Measurements from ENCODE around the gene ARHGAP40. TPM values are rescaled to one million over a fixed set of nuclear protein-coding genes. Genes with fewer than 3 reads are reported as not detected.

Gene ARHGAP40
- total and polyA plus RNA-seq, 2 of the 13 experiments (the other 11 are each of a cell fraction or from before 2014, with no cell fraction given): 0.75 to 2.1 TPM

GRCh38 chr20:38601216-38602184 lies at the start of gene ARHGAP40 (continued):
- TF ChIP-seq SMC3 (IDR thresholded peaks at IDR 0.05; ENCODE audit: low read length) (no peak), FOXP4 (CRISPR knock-in tag; IDR thresholded peaks at IDR 0.05) (no peak), ZBTB43 (CRISPR knock-in tag; conservative IDR thresholded peaks at IDR 0.05) (no peak), ZNF205 (CRISPR knock-in tag; IDR thresholded peaks at IDR 0.05) (no peak), NFYB (CRISPR knock-in tag; IDR thresholded peaks at IDR 0.05) (no peak), ZMYM3 (CRISPR knock-in tag; IDR thresholded peaks at IDR 0.05) (peak; percentile 84), POLR2AphosphoS5 (IDR thresholded peaks at IDR 0.05; ENCODE audit: low read depth, low read length) (no peak), HDAC2 (CRISPR knock-in tag; IDR thresholded peaks at IDR 0.05) (0 out of 2 replicates have a peak, but pooled peaks have one; percentile 7), BCL6 (CRISPR knock-in tag; IDR thresholded peaks at IDR 0.05) (no peak), NFAT5 (CRISPR knock-in tag; IDR thresholded peaks at IDR 0.05) (no peak), NFIC (IDR thresholded peaks at IDR 0.05; ENCODE audit: low read length) (no peak), LBX2 (CRISPR knock-in tag; IDR thresholded peaks at IDR 0.05; ENCODE audit: borderline replicate concordance) (no peak), KDM5A (IDR thresholded peaks at IDR 0.05; ENCODE audit: borderline replicate concordance, low read length) (no peak), CREB1 (IDR thresholded peaks at IDR 0.05) (no peak), CREB1 (CRISPR knock-in tag; IDR thresholded peaks at IDR 0.05) (no peak), NFYC (CRISPR knock-in tag; IDR thresholded peaks at IDR 0.05) (no peak), SP1 (IDR thresholded peaks at IDR 0.05) (no peak), SP1 (CRISPR knock-in tag; IDR thresholded peaks at IDR 0.05) (peak; percentile 35; the same call in 1 of the 2 replicates), MEF2D (CRISPR knock-in tag; IDR thresholded peaks at IDR 0.05) (no peak), RXRB (CRISPR knock-in tag; IDR thresholded peaks at IDR 0.05; ENCODE audit: borderline replicate concordance) (0 out of 2 replicates have a peak, but pooled peaks have one; percentile 11), TBL1XR1 (IDR thresholded peaks at IDR 0.05; ENCODE audit: borderline replicate concordance, low read length, partially characterized antibody) (no peak), ZBTB1 (CRISPR knock-in tag; IDR thresholded peaks at IDR 0.05; ENCODE audit: borderline replicate concordance) (no peak), THAP11 (CRISPR knock-in tag; IDR thresholded peaks at IDR 0.05) (no peak)
